Measurements from ENCODE around the gene FALEC. TPM values are rescaled to one million over a fixed set of nuclear protein-coding genes. Genes with fewer than 3 reads are reported as not detected.

FALEC gene
- total RNA-seq, 4 donors from 2014 or later, result 0.88 to 1.0 TPM; not detected in 2

GRCh38 chr1:150534002-150534401 lies 18.4 kb downstream of the FALEC start:
- Histone ChIP-seq H3K27ac (no peak overlapping the region), H3K9me3 (no peaks in the 10 kb centered on the region), H3K36me3 (no peaks in the 10 kb centered on the region), H3K4me3 (no peak overlapping the region), H3K4me1 (peaks cover 3 to 5% of the 10 kb centered on the region in 2 donors), H3K27me3 (no peaks in the 10 kb centered on the region)
- no peak for DNase-seq
- TF ChIP-seq POLR2A (IDR thresholded peaks at IDR 0.05), result no peak
- TF ChIP-seq, protein P1, sequence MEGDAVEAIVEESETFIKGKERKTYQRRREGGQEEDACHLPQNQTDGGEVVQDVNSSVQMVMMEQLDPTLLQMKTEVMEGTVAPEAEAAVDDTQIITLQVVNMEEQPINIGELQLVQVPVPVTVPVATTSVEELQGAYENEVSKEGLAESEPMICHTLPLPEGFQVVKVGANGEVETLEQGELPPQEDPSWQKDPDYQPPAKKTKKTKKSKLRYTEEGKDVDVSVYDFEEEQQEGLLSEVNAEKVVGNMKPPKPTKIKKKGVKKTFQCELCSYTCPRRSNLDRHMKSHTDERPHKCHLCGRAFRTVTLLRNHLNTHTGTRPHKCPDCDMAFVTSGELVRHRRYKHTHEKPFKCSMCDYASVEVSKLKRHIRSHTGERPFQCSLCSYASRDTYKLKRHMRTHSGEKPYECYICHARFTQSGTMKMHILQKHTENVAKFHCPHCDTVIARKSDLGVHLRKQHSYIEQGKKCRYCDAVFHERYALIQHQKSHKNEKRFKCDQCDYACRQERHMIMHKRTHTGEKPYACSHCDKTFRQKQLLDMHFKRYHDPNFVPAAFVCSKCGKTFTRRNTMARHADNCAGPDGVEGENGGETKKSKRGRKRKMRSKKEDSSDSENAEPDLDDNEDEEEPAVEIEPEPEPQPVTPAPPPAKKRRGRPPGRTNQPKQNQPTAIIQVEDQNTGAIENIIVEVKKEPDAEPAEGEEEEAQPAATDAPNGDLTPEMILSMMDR (IDR thresholded peaks at IDR 0.05), result no peak
- intact Hi-C loops (cut with DNase I; ENCODE audit: low total_unique reads), result loop anchor here (10.0 kb wide), 1 partner anchor 69 kb away; no protein-coding TSS in a partner anchor

DNA sequence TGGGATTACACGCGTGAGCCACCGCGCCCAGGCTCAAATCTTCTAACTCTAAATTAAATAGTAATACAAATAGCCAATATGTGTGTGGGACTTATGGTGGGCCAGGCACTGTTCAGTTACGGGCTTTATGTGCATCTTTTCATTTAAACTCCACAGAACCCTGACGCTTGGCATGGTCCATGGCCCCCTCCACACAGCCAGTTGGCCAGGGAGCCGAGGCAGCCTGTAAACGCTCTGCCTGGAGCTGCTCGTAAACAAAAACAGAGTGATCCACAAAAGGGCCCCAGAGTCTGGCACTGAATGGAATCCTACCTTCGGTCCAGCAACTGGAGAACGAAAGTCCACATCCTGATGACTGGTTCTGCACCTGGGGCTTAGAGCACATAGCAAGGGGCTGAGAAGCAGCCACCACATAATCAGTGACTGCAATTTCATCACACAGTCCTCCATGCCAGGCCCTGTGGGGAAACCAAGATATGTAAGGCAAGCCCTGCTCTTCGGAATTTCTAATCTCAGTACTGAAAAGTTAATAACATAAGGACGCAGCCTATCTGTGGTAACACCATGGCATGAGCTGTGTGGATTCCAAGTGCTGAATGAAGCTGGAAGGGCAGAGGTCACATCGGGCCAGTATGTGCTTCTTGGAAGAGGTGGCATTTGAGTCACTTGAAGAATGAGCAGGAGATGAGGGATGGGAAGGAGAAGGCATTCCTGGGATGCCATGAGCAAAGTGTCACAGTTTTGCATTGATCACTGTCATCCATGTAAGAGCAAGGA lies 20.1 kb downstream of the FALEC start:
- no peaks in the 10 kb centered on the region for H3K36me3 ChIP-seq
- no peak overlapping the region for H3K27ac ChIP-seq
- no peak overlapping the region for H3K4me3 ChIP-seq
- H3K9me3 ChIP-seq, result no peaks in the 10 kb centered on the region
- intact Hi-C loops (cut with DNase I; ENCODE audit: low total_unique reads), result loop anchor here (10.0 kb wide), 1 partner anchor 71 kb away; no protein-coding TSS in a partner anchor
- H3K4me1 ChIP-seq, result peaks cover 3 to 5% of the 10 kb centered on the region in 2 donors
- TF ChIP-seq POLR2A (IDR thresholded peaks at IDR 0.05), result no peak
- TF ChIP-seq, protein P1 (IDR thresholded peaks at IDR 0.05), result no peak
- no peaks in the 10 kb centered on the region for H3K27me3 ChIP-seq
- no peak for DNase-seq

DNA sequence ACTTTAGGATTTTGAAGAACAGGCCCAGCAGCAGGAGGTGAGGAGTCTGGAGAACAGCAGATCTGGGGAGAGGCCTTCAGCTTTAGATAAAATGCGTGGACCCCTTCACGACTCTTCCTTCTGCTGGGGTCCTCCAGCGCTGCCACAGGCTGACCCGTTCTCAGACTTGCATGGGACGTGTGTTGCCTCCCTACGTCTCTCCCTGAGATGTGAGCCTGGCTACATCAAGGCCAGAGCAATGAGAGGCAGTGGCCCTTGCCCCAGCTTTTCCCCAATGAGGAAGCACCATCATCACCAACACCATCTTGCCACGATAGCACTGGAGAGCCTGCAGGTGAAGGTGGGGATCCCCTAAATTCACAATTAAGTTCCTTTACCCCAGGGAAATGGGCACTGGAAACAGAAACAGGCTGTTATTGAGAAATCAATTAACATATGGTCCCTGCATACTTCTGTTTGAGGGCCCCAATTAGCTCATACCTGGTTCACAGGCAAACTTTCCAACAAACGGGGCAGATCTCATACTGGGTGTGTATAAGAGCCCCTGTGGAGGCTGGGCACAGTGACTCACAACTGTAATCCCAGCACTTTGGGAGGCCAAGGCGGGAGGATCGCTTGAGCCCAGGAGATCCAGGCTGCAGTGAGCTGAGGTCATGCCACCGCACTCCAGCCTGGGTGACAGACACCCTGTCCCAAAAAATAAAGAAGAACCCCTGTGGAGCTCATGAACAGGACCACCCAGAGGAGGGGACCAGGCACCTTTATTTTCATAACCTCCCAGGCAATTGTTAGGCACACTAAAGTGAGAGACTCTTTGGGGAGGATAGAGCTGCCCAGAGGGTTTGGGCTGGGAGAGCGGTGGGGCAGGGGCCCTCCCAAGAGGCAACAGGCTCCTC lies 21.5 kb downstream of the FALEC start:
- Histone ChIP-seq H3K27ac (peak overlapping the region in 1 of 2 donors; percentile 38), H3K4me1 (peaks cover 3 to 5% of the 10 kb centered on the region in 2 donors), H3K27me3 (no peaks in the 10 kb centered on the region), H3K4me3 (no peak overlapping the region), H3K9me3 (no peaks in the 10 kb centered on the region), H3K36me3 (no peaks in the 10 kb centered on the region)
- no peak for TF ChIP-seq POLR2A (IDR thresholded peaks at IDR 0.05)
- TF ChIP-seq, protein P1 (IDR thresholded peaks at IDR 0.05), result no peak
- intact Hi-C loops (cut with DNase I; ENCODE audit: low total_unique reads), result loop anchor here (10.0 kb wide), 1 partner anchor 72 kb away; no protein-coding TSS in a partner anchor
- DNase-seq, result no peak

DNA sequence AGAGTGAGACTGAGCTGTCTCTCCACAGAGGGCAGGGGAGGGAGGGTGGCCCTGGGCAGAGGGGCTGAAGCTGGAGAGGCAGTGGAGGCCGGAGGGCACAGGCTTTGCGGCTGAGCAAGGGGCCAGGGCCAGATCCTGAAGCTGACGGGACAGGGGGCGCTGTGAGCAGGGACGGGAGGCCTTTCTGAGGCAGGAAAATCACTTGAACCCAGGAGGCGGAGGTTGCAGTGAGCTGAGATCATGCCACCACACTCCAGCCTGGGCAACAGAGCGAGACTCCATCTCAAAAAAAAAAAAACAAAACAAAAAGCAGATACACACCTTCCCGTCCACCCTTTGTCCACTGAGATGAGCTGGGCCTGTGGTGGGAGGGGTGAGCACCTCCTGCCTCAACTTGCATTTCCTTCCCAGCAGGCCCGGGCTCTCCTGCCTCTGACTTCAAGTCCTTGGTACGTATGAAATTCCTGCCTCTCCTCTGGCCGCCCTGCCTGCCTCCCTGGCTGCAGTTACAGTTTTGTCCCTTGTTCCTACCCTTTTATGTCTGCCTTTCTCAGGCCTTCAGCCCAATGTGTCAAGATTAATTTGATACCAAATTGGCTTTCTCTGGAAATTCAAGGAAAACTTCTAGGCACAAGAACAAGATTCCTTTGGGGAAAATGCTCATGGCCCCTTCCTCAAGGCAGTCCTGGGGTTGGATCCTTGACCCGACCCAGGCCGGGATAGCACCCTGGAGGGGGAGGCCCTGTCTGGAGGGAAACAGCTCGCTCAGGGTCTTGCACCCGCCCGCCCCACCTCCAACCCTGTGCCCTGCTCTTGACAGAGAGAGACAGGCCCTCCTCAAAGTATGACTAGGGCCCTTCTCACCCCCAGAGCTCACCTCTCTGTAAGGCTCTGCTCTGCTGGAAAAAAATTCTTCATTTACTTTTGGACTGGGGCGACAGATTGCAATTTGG lies 22.5 kb downstream of the FALEC start:
- Histone ChIP-seq H3K36me3 (no peaks in the 10 kb centered on the region), H3K9me3 (no peaks in the 10 kb centered on the region), H3K4me1 (peaks cover 0 to 1% of the 10 kb centered on the region in 2 donors), H3K27ac (peak overlapping the region in 1 of 2 donors; percentile 64), H3K4me3 (no peak overlapping the region), H3K27me3 (no peaks in the 10 kb centered on the region)
- DNase-seq, result peak in 1 of 2 donors; percentile 39
- TF ChIP-seq POLR2A (IDR thresholded peaks at IDR 0.05), result no peak
- TF ChIP-seq, protein P1 (IDR thresholded peaks at IDR 0.05), result no peak
- intact Hi-C loops (cut with DNase I; ENCODE audit: low total_unique reads), result loop anchor here (10.0 kb wide), 1 partner anchor 73 kb away; no protein-coding TSS in a partner anchor

Measured in uterus (tissue), 4 donors.